Hepatocyte (in vitro differentiated cells): Measurements from ENCODE around the gene FAM240A. TPM values are rescaled to one million over a fixed set of nuclear protein-coding genes. Genes with fewer than 3 reads are reported as not detected.

ENCODE experiments used
- DNase-seq: peaks from one replicate; pipeline ENCODE4 v3.0.0-alpha.2; 2016; ENCODE audit warnings: low spot score
- H2AFZ ChIP-seq: fragments of 200-600 bp; sonication (generic); 2 replicates; pipeline ENCODE4 v1.6.0; 2016; ENCODE audit warnings: antibody characterized with exemption, mild to moderate bottlenecking
- H3K27ac ChIP-seq: fragments of 200-600 bp; sonication (generic); 2 replicates; pipeline ENCODE4 v1.5.1; 2016; ENCODE audit warnings: mild to moderate bottlenecking
- H3K27me3 ChIP-seq: fragments of 200-600 bp; sonication (generic); 2 replicates; pipeline ENCODE4 v1.6.1; 2016
- H3K36me3 ChIP-seq: fragments of 200-600 bp; sonication (generic); replicated peaks from 2 replicates; pipeline ENCODE4 v1.5.1; 2016; ENCODE audit warnings: low read depth; ENCODE audit not compliant: insufficient read depth
- H3K4me1 ChIP-seq: fragments of 200-600 bp; sonication (generic); 2 replicates; pipeline ENCODE4 v1.5.1; 2016; ENCODE audit warnings: mild to moderate bottlenecking, moderate library complexity; ENCODE audit not compliant: insufficient read depth
- H3K4me2 ChIP-seq: fragments of 200-600 bp; sonication (generic); 2 replicates; pipeline ENCODE4 v1.6.0; 2016
- H3K4me3 ChIP-seq: fragments of 200-600 bp; sonication (generic); 2 replicates; pipeline ENCODE4 v1.5.1; 2016; ENCODE audit warnings: mild to moderate bottlenecking
- H3K79me2 ChIP-seq: fragments of 200-600 bp; sonication (generic); 2 replicates; pipeline ENCODE4 v1.6.0; 2017; ENCODE audit warnings: mild to moderate bottlenecking
- H3K9me2 ChIP-seq: fragments of 200-600 bp; sonication (generic); replicated peaks from 2 replicates; pipeline ENCODE4 v1.6.0; 2017; ENCODE audit warnings: mild to moderate bottlenecking; ENCODE audit not compliant: insufficient read depth
- H3K9me3 ChIP-seq: fragments of 200-600 bp; sonication (generic); 2 replicates; pipeline ENCODE4 v1.5.1; 2016; ENCODE audit warnings: low read depth, mild to moderate bottlenecking
- H4K20me1 ChIP-seq: fragments of 200-600 bp; sonication (generic); 2 replicates; pipeline ENCODE4 v1.6.0; 2016; ENCODE audit warnings: mild to moderate bottlenecking; ENCODE audit not compliant: insufficient read depth, poor library complexity, severe bottlenecking
- EZH2 ChIP-seq: fragments of 200-600 bp; sonication (generic); IDR thresholded peaks from 2 replicates; pipeline ENCODE4 v1.6.1; 2016; ENCODE audit warnings: antibody characterized with exemption, mild to moderate bottlenecking, borderline replicate concordance
- EZH2phosphoT487 ChIP-seq: fragments of 200-600 bp; sonication (generic); IDR thresholded peaks from one replicate; pipeline ENCODE4 v1.6.1; 2018; ENCODE audit warnings: antibody characterized with exemption, mild to moderate bottlenecking, low read depth, moderate library complexity; ENCODE audit not compliant: unreplicated experiment, severe bottlenecking
- WGBS: methylation state at CpG from one replicate; pipeline ENCODE4 v1.1.6; 2016; ENCODE audit warnings: low lambda C conversion rate; ENCODE audit errors: missing lambda C conversion rate; 5-methylcytosine and 5-hydroxymethylcytosine counted together
- polyA plus RNA-seq: library from polyadenylated mRNA; unstranded; fragments of >200 nt; fragmentation: Nextera tagmentation; extraction: Ambion mirVana; gene quantifications from 2 replicates; pipeline ENCODE4 v1.2.1, GENCODE V29; 2016
- total RNA-seq: library from RNA; depleted of rRNA; stranded (reverse); fragments of >200 nt; gene quantifications from 2 replicates; pipeline ENCODE4 v1.2.3, GENCODE V29; 2014
- TF ChIP-seq, protein P1 (sequence below): fragments of 200-600 bp; sonication (generic); IDR thresholded peaks from 2 replicates; pipeline ENCODE4 v1.5.1; 2016; ENCODE audit warnings: antibody characterized with exemption, mild to moderate bottlenecking; ENCODE audit not compliant: poor library complexity

Gene FAM240A
- total and polyA plus RNA-seq, 2 experiments from 2014 or later: not detected

DNA sequence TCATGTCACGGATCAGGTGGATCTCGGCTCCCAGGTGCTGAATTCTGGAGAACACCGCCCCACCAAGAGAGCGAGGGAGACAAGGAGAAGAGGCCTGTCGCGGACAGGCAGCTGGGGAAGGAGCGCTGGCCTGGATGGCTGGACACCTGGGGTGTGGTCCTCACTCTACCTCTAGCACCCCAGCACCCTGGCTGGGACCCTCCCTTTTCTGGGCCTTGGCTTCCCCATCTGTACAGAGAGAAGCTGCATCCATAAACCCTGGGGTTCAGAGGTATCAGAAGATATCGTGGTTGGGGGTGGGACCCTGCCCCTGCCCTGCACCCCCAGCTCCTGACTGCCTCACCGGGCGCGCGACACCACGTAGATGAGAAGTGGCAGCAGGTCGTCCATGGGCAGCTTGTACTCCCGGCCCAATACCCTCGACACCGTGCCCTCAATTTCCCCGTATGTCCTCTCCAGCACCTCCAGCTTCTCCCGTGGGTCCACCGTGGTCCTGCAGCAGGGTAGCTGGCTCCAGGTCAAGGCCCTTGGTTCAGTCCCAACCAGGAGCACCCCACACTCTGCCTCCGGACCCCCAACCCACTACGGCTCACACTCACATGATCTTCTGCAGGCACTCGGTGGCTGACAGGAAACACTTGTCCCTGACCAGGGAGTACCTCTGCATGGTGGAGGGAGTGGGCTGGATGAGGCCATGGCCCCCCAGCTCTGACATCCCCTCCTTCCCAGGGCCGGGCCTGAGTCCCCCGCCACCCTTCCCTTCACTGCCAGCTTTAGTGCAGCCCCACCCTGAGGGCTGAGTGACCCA, 59.4 kb downstream of the FAM240A start:
- no peaks in the 10 kb centered on the region for H3K9me2 ChIP-seq
- H3K36me3 ChIP-seq: no peaks in the 10 kb centered on the region
- no peak overlapping the region for H3K4me2 ChIP-seq
- TF ChIP-seq EZH2: no peak
- no peak for TF ChIP-seq EZH2phosphoT487
- TF ChIP-seq, protein P1, sequence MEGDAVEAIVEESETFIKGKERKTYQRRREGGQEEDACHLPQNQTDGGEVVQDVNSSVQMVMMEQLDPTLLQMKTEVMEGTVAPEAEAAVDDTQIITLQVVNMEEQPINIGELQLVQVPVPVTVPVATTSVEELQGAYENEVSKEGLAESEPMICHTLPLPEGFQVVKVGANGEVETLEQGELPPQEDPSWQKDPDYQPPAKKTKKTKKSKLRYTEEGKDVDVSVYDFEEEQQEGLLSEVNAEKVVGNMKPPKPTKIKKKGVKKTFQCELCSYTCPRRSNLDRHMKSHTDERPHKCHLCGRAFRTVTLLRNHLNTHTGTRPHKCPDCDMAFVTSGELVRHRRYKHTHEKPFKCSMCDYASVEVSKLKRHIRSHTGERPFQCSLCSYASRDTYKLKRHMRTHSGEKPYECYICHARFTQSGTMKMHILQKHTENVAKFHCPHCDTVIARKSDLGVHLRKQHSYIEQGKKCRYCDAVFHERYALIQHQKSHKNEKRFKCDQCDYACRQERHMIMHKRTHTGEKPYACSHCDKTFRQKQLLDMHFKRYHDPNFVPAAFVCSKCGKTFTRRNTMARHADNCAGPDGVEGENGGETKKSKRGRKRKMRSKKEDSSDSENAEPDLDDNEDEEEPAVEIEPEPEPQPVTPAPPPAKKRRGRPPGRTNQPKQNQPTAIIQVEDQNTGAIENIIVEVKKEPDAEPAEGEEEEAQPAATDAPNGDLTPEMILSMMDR: no peak
- no peak overlapping the region for H2AFZ ChIP-seq
- no peaks in the 10 kb centered on the region for H4K20me1 ChIP-seq
- no peaks in the 10 kb centered on the region for H3K9me3 ChIP-seq
- DNase-seq: no peak
- no peaks in the 10 kb centered on the region for H3K27me3 ChIP-seq
- no peaks in the 10 kb centered on the region for H3K4me1 ChIP-seq
- WGBS: 92% methylated on average over 25 of the region's 25 CpGs
- H3K4me3 ChIP-seq: no peak overlapping the region
- H3K27ac ChIP-seq: no peak overlapping the region
- H3K79me2 ChIP-seq: no peaks in the 10 kb centered on the region

DNA sequence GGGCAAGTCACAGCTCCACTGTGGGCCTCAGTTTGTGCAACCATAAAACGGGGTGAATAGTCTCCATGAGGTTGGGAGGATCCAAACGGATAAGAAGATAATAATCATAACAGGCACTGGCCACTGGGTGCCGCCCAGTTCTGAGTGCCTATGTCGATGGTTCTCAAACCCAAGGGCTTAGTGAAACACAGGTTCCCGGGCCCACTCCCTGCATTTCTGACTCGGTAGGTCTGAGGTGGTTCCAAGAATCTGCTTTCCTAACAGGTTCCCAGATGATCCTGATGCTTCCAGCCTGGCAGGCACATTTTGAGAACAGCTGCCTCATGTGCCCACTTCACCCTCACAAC, 60.0 kb downstream of the FAM240A start:
- no peak overlapping the region for H3K4me3 ChIP-seq
- no peaks in the 10 kb centered on the region for H3K27me3 ChIP-seq
- WGBS: 92% methylated on average over 6 of the region's 6 CpGs
- no peaks in the 10 kb centered on the region for H3K79me2 ChIP-seq
- H3K27ac ChIP-seq: no peak overlapping the region
- no peak overlapping the region for H2AFZ ChIP-seq
- no peak for DNase-seq
- H3K4me2 ChIP-seq: no peak overlapping the region
- H3K9me2 ChIP-seq: no peaks in the 10 kb centered on the region
- no peaks in the 10 kb centered on the region for H3K9me3 ChIP-seq
- TF ChIP-seq, protein P1: no peak
- no peak for TF ChIP-seq EZH2phosphoT487
- no peak for TF ChIP-seq EZH2
- H4K20me1 ChIP-seq: no peaks in the 10 kb centered on the region
- no peaks in the 10 kb centered on the region for H3K4me1 ChIP-seq
- H3K36me3 ChIP-seq: no peaks in the 10 kb centered on the region

DNA sequence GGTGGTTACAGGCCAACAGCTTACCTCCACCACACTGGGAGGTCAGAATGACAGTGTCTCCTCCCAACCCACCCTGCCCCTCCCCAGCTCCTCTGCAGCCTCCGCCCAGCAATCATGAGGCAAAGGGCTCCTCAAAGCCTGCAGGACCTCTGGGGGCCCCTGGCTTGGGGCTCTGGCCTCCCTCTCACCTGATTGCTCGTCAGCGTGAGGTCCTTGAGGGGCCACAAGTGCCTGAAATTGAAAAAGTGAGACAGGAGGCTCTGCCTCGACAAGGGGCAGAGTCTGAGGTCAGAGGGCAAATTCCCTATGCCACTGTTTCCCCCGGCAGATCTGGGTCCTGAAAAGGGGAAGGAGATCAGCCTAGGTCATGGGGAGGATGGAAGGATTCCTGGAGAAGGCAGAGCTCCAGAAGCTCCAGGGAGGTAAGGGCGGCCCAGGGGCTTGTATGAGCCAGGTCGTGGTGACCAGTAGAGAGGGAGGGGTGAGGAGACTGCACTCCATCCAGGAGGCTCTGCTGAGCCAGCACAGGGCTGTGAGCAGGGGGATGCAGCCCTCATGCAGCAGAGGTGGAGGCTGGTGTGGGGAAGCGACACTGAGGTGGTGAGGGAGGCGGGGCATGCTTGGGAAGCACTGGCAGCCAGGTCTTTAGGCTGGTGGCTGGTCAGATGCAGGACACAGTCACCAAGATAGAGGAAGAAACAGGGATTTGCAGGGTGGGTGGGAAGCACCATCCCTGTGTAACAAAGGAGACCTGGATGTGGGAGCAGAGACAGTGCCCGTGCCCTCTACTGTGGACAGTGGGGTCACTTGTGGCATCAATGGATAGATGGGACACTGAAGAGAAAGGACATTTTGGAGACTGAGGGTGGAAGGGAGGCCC, 61.1 kb downstream of the FAM240A start:
- Histone ChIP-seq H3K9me3 (no peaks in the 10 kb centered on the region), H4K20me1 (no peaks in the 10 kb centered on the region), H3K27me3 (no peaks in the 10 kb centered on the region), H3K4me2 (no peak overlapping the region), H2AFZ (no peak overlapping the region), H3K9me2 (no peaks in the 10 kb centered on the region), H3K27ac (no peak overlapping the region), H3K4me3 (no peak overlapping the region), H3K4me1 (no peaks in the 10 kb centered on the region), H3K36me3 (no peaks in the 10 kb centered on the region), H3K79me2 (no peaks in the 10 kb centered on the region)
- 76% methylated on average over 10 of the region's 10 CpGs for WGBS
- DNase-seq: no peak
- no peak for TF ChIP-seq EZH2
- TF ChIP-seq EZH2phosphoT487: no peak
